Posterior vena cava (tissue), 2 donors: Measurements from ENCODE around the gene L3MBTL4. TPM values are rescaled to one million over a fixed set of nuclear protein-coding genes. Genes with fewer than 3 reads are reported as not detected.
"Not testable (repeated sequence)": the region's sequence is repeated elsewhere in the genome, so short reads cannot be mapped to it uniquely, and the experiment has no call there.

Experiments used
- DNase-seq: peaks from one replicate; pipeline ENCODE4 v3.0.0-alpha.2; 2020; ENCODE audit warnings: low spot score
- intact Hi-C, 2 donors: fragments of 100-400 bp; cut with DNase I; formaldehyde crosslinking; loops; one replicate each; pipeline versions ENCODE4 v1.14.1 to v1.14.2; 2022 to 2023
- total RNA-seq, 2 donors: library from RNA; stranded (reverse); fragmentation: NEBNext Ultra II Directional; extraction: Animal tissue kit (Norgen Biotek cat#: 25700); gene quantifications; one replicate each; pipeline ENCODE4 v1.2.1, GENCODE V29; 2021
- donor health status: DM: yes; HTN: yes; CAD: no.
- donor health status: DM: yes; HTN: yes; CAD: no.

L3MBTL4 gene
- total RNA-seq, 2 donors from 2014 or later = 10.5 to 17.6 TPM

- intact Hi-C loops = loop anchor here in 1 of 2 donors (2.0 kb wide), 1 partner anchor 80 kb away; no protein-coding TSS in a partner anchor
- DNase-seq = no peak
Observed at GRCh38 chr18:6086731-6087130, 328.0 kb downstream of the L3MBTL4 start.

GRCh38 chr18:6079406-6079805 lies 335.3 kb downstream of the L3MBTL4 start:
- intact Hi-C loops = no loop called here
- DNase-seq = no peak

- DNase-seq = no peak
- intact Hi-C loops = no loop called here
Observed at GRCh38 chr18:6078877-6079276, 335.8 kb downstream of the L3MBTL4 start.

GRCh38 chr18:6072423-6072822 lies 342.3 kb downstream of the L3MBTL4 start:
- intact Hi-C loops, DNase-seq: not testable (repeated sequence)

- DNase-seq = no peak
- intact Hi-C loops = no loop called here
Observed at GRCh38 chr18:6069539-6069938, 345.2 kb downstream of the L3MBTL4 start.

GRCh38 chr18:6069103-6069502 lies 345.6 kb downstream of the L3MBTL4 start:
- intact Hi-C loops = no loop called here
- no peak for DNase-seq

GRCh38 chr18:6060149-6060548 lies 354.6 kb downstream of the L3MBTL4 start:
- no peak for DNase-seq
- intact Hi-C loops = no loop called here

GRCh38 chr18:6059551-6059950 lies 355.2 kb downstream of the L3MBTL4 start:
- intact Hi-C loops = no loop called here
- DNase-seq = no peak

- intact Hi-C loops = no loop called here
Observed at GRCh38 chr18:6058941-6059340, 355.8 kb downstream of the L3MBTL4 start.

GRCh38 chr18:6057604-6058003 lies 357.1 kb downstream of the L3MBTL4 start:
- DNase-seq = no peak
- intact Hi-C loops = no loop called here

More at GRCh38 chr18:6058941-6059340, 355.8 kb downstream of the L3MBTL4 start:
- DNase-seq = no peak

GRCh38 chr18:6056171-6056910 lies 358.4 kb downstream of the L3MBTL4 start:
- intact Hi-C loops = no loop called here
- DNase-seq = no peak

- intact Hi-C loops = no loop called here
- no peak for DNase-seq
Observed at GRCh38 chr18:6055711-6056110, 359.0 kb downstream of the L3MBTL4 start.

- DNase-seq = no peak
- intact Hi-C loops = no loop called here
Observed at GRCh38 chr18:6054256-6054842, 360.4 kb downstream of the L3MBTL4 start.

- intact Hi-C loops = no loop called here
- DNase-seq = no peak
Observed at GRCh38 chr18:6052449-6052913, 362.2 kb downstream of the L3MBTL4 start.

- intact Hi-C loops, DNase-seq: not testable (repeated sequence)
Observed at GRCh38 chr18:6047596-6047995, 367.1 kb downstream of the L3MBTL4 start.

GRCh38 chr18:6044773-6045172 lies 369.9 kb downstream of the L3MBTL4 start:
- no peak for DNase-seq
- intact Hi-C loops = no loop called here

GRCh38 chr18:6044319-6044718 lies 370.4 kb downstream of the L3MBTL4 start:
- intact Hi-C loops = no loop called here
- no peak for DNase-seq

- intact Hi-C loops = no loop called here
- no peak for DNase-seq
Observed at GRCh38 chr18:6039055-6039454, 375.7 kb downstream of the L3MBTL4 start.

- intact Hi-C loops = no loop called here
- no peak for DNase-seq
Observed at GRCh38 chr18:6031442-6031841, 383.3 kb downstream of the L3MBTL4 start.

GRCh38 chr18:6031002-6031401 lies 383.7 kb downstream of the L3MBTL4 start:
- intact Hi-C loops = no loop called here
- no peak for DNase-seq

- DNase-seq = no peak
- intact Hi-C loops = no loop called here
Observed at GRCh38 chr18:6024745-6025248, 389.9 kb downstream of the L3MBTL4 start.
